ENCODE results near the gene INPP5D. TPM values are rescaled to one million over a fixed set of nuclear protein-coding genes. Genes with fewer than 3 reads are reported as not detected.

The INPP5D gene
- total RNA-seq, 1 experiment from 2014 or later, result 17.2 TPM

GRCh38 chr2:233124421-233125080, 64.4 kb downstream of the INPP5D start:
- Mint-ChIP-seq H3K36me3 (no peaks in the 10 kb centered on the region; the same call in 1 of the 2 replicates), H3K4me1 (peaks cover 11% of the 10 kb centered on the region), H3K27me3 (ENCODE audit: low read depth) (no peaks in the 10 kb centered on the region), H3K9me3 (peaks cover 7% of the 10 kb centered on the region), H3K27ac (no peak overlapping the region), H3K4me3 (no peak overlapping the region)
- ChIA-PET CTCF (interaction anchor here (0.8 kb wide), 1 partner anchor 26 kb away, joined by 4 read pairs; no protein-coding TSS in a partner anchor), POLR2A (no interaction called here)
- TF ChIP-seq EMX1 (CRISPR knock-in tag; IDR thresholded peaks at IDR 0.05) (no peak), SMAD3 (CRISPR knock-in tag; IDR thresholded peaks at IDR 0.05; ENCODE audit: borderline replicate concordance) (no peak), PREB (CRISPR knock-in tag; IDR thresholded peaks at IDR 0.05; ENCODE audit: borderline replicate concordance) (no peak), ARID4B (CRISPR knock-in tag; IDR thresholded peaks at IDR 0.05; ENCODE audit: borderline replicate concordance) (no peak), AFF4 (CRISPR knock-in tag; IDR thresholded peaks at IDR 0.05; ENCODE audit: borderline replicate concordance) (no peak), ATF3 (CRISPR knock-in tag; conservative IDR thresholded peaks at IDR 0.05) (no peak), TP53 (CRISPR knock-in tag; IDR thresholded peaks at IDR 0.05) (no peak), NR3C1 (CRISPR knock-in tag; conservative IDR thresholded peaks at IDR 0.05; ENCODE audit: low read depth) (no peak)
- DNase-seq (ENCODE audit: low spot score), result no peak
- peak; percentile 19 for ATAC-seq

GRCh38 chr2:233125455-233126065, 65.4 kb downstream of the INPP5D start:
- peaks cover 7% of the 10 kb centered on the region for H3K9me3 Mint-ChIP-seq
- ChIA-PET CTCF (no interaction called here), POLR2A (no interaction called here)
- DNase-seq (ENCODE audit: low spot score), result no peak
- TF ChIP-seq RORB (CRISPR knock-in tag; IDR thresholded peaks at IDR 0.05), result no peak
- no peak for TF ChIP-seq ZNF263 (CRISPR knock-in tag; IDR thresholded peaks at IDR 0.05; ENCODE audit: low read depth)
- TF ChIP-seq EMX1 (CRISPR knock-in tag; IDR thresholded peaks at IDR 0.05), result no peak
- no peak for TF ChIP-seq GRHL2 (CRISPR knock-in tag; IDR thresholded peaks at IDR 0.05; ENCODE audit: insufficient replicate concordance, severe bottlenecking)
- no peak for TF ChIP-seq ZNF138 (CRISPR knock-in tag; conservative IDR thresholded peaks at IDR 0.05)
- TF ChIP-seq ZBTB21 (CRISPR knock-in tag; IDR thresholded peaks at IDR 0.05; ENCODE audit: borderline replicate concordance), result no peak
- TF ChIP-seq CREB1 (CRISPR knock-in tag; IDR thresholded peaks at IDR 0.05), result no peak
- no peak for TF ChIP-seq CDX4 (CRISPR knock-in tag; IDR thresholded peaks at IDR 0.05; ENCODE audit: borderline replicate concordance)
- TF ChIP-seq JUN (CRISPR knock-in tag; IDR thresholded peaks at IDR 0.05), result no peak
- no peak overlapping the region for H3K27ac Mint-ChIP-seq
- no peaks in the 10 kb centered on the region for H3K27me3 Mint-ChIP-seq (ENCODE audit: low read depth)
- peaks cover 18% of the 10 kb centered on the region for H3K4me1 Mint-ChIP-seq
- no peak for ATAC-seq
- no peak overlapping the region for H3K4me3 Mint-ChIP-seq
- H3K36me3 Mint-ChIP-seq, result no peaks in the 10 kb centered on the region; the same call in 1 of the 2 replicates

All from WTC11 (cell line).